ENCODE results near the gene NAA40.

NAA40 gene

DNA sequence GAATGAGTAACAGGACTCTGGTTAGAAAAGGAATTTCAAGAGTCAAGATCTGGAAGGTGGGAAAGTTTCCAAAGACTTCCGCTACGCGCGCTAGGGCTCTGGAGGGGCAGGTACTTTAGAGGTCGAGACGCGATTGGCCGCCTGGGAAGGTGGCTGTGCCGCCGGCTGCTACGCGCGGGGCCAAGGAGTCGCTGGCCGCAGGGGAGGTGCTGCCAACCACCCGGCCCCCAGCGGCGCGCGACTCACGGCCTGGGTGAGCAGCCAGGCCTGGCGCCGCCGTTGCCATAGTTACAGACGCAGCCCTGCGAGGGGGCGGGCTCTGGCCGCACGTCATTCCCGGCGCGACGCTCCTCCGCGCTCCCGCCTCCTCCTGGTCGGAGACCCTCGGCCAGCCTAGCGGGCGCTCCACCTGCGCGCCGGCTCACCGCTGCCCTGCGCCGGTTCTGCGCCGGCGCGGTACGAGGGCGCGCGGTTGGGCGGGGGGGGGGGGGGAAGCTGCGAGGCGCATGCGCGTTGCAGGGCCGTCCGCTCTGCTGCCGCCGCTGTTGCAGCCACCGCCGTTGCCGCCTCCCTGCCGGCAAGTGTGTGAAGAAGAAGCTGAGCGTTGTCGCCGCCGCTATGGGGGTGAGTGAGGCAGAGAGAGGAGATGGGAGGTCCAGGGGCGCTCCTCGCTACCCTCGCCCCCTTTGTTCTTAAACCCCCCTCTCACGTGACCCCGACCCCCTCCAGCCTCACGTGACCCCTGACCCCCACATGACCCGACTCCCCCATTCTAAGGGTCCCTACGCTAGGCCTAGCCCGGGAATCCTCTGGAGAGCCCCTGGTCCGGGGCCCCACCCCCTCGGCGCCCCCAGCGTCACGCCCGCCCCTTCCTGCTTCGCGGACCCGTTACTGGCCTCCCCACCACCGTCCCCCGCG is at the start of gene NAA40:
TSS of gene NAA40 (plus strand) at position 524 of the 918 bp plus-strand sequence. CDS start at position 619, 95 bp downstream.
- peak; percentile 93 for DNase-seq (ENCODE audit: low spot score)

DNA sequence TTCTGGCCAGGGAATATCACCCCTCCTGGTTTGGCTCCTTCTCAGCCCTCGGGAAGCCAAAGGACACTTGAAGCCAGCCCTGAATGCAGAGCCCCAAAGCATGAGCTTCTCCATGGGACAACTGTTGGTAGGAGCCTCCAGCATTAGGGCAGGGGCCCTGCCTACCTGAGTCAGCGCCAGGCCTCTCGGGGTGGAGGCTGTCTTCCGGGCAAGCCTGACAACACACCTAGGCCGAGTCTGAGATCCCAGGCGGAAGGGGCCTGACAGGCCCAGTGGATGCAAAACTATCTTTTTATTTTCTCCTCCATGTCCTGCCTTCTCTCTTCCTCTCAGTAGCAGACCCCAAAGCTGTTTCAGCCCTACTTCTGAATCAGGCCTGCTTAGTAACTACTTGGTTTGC is 49.5 kb upstream of the NAA40 start:
- no peak for DNase-seq (ENCODE audit: low spot score)

DNA sequence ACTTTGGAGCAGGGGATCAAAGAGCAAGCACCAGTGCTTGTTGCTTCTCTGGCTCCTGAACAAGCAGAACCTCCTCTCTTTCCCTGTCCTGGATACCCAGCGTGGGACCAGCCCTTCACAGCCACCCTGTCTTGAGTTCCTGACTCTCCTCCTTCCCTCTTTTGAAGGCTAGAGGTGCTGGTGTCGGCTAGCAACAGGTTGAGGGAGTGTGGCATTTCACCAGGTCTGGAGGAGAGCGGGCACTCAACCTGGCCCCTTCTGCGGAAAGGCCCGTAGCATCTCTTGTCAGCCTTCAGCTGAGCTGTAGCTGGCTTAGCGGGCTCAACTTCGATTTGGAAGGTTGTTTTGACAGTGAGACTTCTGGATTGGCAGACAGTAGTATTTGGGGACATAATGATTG is 48.4 kb upstream of the NAA40 start:
- no peak for DNase-seq (ENCODE audit: low spot score)

DNA sequence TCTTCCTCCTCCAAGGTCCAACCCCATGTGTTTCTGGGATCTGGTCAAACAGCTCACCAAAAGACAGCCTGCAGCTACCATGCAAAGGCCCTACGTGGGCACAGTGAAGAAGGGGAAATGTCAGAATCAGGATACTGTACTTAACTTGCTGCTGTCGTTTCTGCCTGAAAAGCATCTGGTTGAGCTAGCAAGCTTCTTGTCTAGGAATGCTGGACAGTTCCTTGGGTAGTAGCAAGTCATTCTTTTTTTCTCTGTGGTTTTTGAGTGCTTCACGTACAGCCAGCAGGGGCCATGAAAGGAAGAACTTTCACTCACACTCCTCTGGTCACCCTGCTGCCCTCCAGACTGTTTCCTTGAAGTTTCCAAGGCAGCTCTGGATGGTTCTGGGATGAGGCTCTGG is 46.6 kb upstream of the NAA40 start:
- no peak for DNase-seq (ENCODE audit: low spot score)

DNA sequence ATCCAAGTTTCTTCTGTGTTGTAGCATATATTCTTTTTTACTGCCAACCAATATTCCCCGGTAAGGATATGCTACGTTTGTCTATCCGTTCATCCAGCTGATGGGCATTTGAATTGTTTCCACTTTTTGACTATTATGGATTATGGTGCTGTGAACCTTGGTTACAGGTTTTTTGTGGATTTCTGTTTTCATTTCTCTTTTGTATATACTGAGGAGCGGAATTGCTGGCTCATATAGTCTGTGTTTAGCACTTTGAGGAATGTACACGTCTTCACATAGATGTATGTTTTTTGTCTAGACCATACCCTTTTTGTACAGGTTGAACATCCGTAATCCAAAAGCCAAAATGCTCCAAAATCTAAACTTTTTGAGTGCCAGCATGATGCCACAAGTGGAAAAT is 45.4 kb upstream of the NAA40 start:
- DNase-seq (ENCODE audit: low spot score) = no peak

DNA sequence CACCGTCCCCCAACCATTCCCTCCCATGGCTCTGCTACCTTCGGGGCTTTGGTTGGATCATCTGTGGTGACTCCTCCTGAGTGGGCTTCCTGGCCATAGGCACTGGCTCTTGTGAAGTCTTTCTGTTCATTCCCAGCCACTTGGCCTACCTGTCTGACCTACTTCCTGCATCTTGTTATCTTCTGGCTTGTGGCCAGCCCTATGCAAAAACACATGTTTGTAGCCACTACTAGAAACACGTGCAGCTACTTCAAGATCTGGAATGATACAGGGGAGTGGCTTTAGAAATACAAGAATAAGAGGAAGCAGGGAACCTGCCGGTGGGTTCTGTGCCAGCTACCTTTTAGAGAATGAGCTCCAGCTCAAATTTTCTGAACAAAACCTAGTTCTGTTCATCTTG is 42.7 kb upstream of the NAA40 start:
- no peak for DNase-seq (ENCODE audit: low spot score)

DNA sequence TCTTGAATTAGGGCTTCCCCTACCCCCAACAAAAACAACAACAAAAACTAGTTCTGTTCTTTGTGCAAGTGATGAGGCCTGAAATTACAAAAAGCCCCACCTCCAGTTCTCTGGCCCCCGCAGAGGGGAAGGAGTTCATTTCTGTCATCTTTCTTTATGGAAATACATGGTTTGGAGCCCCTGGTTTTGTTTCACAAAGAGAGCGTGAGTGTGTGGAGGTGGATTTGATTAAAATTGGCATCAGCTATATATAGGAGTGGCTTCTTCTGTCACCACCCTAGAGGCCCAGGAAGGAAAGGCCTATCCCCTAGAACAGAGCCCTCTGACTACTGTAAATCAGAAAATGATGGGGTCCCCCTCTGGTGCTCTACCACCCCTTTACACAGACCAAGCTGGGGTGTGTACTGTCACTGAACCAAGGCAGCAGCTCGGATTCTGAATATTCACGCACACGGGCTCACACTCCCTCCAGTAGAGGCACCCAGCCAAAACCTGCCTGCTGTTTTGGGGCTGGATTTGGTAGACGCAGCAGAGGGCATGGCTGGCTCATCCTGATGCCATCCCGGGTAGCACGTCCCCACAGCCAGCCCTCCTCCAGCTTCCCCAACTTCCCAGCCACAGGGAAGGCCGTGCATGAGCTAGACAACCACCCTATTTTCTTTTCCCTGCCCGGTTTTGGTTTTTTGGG is 41.2 kb upstream of the NAA40 start:
- no peak for DNase-seq (ENCODE audit: low spot score)

DNA sequence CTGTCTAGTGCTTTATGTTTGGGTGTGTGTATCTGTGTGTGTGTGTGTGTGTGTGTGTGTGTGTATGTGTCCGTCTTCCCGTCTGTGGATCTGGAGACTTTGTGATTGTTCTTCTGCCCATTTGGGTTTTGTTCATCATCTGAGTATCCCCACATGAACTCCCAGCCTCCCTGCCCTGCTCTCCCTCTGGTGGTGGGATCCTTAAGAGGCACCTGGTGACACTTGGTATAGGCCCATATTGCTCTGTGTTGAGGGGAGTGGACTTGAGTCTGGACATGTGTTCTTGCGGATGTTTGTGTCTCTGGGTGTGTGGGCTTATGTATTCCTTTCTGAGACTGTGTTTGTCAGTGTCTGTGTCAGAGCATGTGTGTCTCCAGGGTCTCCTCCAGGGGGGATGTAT is 37.1 kb upstream of the NAA40 start:
- no peak for DNase-seq (ENCODE audit: low spot score)

DNA sequence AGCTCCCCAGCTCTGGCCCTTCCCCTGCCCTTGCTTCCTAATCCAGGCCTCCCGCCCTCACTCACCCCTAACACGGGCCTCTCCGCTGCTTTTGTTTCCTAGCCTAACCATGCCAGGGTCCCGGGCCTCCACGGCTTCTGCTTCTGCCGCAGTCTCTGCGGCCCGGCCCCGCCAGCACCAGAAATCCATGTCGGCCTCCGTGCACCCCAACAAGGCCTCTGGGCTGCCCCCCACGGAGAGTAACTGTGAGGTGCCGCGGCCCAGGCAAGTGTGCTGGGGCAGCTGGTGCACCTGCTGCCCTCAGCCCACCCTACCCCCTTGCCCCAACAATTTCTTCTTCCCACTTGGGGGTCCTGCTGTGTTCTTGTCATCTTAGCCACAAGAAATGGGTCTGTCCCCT is 34.9 kb upstream of the NAA40 start:
- DNase-seq (ENCODE audit: low spot score) = no peak

DNA sequence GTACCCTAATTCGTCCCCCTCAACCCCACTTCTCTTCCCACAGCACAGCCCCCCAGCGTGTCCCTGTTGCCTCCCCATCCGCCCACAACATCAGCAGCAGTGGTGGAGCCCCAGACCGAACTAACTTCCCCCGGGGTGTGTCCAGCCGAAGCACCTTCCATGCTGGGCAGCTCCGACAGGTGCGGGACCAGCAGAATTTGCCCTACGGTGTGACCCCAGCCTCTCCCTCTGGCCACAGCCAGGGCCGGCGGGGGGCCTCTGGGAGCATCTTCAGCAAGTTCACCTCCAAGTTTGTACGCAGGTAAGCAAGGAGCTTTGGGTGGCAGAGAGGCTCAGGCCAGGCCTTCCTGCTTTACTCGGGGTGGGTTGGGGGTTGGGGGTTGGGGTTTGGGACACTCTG is 34.1 kb upstream of the NAA40 start:
- DNase-seq (ENCODE audit: low spot score) = no peak

DNA sequence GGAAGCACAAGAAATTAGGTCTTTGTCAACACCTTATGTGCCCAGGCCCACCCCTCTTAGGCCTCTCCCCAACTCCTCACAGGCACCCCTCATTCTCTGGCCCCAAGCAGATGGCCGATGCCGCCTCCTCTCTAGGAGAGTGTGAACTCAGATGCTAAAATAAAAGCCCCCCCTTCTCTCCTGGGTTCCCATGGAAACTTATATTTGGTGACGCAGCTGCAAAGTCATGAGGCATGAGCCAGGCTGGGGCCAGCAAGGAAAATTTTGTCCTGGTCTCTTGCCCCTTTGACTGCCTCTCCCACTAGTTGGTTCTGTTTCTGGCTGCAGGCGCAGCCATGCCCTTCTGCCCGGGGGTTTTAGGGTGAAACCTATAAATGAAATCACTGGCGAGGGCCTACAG is 33.6 kb upstream of the NAA40 start:
- DNase-seq (ENCODE audit: low spot score) = no peak

DNA sequence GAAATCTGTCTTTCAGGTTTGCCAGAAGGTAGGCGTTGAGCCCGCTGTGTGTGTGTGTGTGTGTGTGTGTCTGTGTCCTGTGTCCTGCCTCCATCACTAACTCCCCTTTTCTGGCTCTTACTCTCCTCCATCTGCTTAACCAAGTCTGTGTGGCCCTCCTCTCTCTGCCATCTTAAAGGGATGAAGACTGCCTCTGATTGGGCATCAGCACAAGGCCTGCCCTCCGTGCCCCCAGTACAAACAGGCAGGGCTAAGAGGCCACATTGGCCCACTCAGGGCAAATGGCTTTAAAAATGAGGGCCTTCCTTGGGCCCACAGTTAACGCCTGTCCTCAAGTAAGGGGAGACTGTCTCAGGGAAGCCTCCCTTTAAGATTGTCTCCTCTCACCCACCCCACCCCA is 32.7 kb upstream of the NAA40 start:
- no peak for DNase-seq (ENCODE audit: low spot score)

DNA sequence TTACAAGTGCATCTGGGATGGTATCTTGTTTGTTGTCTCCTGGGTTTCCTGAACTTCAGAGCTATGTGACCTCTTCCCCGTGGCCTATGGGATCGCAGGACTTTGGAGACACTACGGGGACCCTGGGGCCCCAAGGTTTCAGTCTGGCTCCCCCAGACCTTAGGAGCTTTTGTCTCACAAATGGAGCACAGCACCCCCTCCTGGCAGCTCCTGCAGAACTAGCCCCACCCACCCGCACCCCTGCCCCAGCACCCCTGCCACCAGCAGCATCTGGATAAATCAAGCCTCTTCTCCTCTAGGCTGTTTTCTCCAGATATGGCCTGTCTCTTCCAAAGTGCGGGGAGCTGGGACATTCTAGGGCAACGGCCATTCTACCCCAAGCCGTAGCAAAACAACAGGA is 32.2 kb upstream of the NAA40 start:
- peak; percentile 54 for DNase-seq (ENCODE audit: low spot score)

DNA sequence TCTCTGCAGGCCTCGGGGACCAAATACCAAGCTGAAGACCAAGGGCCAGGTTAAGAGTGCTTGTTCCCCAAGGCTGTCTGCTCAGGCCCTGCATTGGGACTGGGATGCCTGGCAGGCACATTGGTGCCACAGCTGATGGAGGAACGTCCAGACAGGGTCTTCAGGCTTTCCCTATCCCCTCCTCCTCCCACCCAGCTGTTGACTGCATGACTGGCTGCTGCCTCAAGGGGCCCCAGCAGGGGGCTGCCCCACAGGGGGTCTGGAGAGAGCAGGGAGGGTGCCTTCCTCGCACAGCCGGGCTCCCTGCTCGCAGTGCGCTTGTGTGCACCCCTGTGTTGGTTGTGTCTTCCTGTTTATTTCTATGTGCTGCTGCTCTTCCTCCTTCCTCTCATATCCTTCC is 31.7 kb upstream of the NAA40 start:
- no peak for DNase-seq (ENCODE audit: low spot score)

DNA sequence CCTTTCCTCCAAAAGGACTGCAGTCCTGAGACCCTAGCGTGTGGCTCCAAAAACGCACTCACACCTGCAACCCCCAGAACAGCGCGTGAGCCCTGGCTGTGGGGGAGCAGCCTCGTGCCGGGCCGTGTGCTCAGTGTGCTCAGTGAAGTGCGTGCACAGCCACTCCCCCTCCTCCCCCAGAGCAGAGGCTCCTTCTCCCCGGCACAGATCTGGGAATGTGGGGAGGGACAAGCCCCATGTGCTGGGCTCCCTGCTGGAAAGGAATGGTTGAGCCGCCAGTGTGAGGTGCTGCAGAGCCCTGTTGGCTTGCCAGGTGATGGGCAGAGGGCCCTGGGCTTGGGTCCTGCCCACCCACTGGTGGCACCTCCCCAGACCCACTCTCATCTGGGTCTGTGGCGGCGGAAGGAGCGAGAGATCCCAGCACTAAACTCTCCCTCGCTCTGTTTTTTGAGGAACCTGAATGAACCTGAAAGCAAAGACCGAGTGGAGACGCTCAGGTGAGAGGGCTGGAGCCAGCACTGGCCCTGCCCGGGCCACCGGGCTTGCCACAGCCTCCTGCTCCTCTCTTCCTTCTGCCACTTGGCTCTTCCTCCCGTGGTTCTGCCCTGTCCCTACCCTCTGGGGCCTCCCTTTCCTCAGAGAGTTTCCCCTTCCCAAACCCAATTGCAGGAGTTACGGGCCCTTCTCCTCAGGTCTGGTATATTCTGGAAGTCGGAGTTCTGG is 30.8 kb upstream of the NAA40 start:
- DNase-seq (ENCODE audit: low spot score) = no peak

DNA sequence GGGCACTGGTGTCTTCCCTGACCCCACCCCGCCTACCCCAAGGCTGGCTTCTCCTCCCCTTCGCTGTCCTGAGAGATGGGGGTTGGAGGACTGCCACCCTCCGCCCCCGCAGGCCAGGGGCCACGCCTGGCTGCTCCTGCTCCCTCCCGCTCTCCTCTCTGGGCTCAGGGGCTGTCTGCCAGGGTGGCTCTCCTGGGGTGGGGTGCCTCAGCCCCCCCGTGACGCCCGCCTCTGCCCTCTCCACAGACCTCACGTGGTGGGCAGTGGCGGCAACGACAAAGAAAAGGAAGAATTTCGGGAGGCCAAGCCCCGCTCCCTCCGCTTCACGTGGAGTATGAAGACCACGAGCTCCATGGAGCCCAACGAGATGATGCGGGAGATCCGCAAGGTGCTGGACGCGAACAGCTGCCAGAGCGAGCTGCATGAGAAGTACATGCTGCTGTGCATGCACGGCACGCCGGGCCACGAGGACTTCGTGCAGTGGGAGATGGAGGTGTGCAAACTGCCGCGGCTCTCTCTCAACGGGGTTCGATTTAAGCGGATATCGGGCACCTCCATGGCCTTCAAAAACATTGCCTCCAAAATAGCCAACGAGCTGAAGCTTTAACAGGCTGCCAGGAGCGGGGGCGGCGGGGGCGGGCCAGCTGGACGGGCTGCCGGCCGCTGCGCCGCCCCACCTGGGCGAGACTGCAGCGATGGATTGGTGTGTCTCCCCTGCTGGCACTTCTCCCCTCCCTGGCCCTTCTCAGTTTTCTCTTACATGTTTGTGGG is 30.0 kb upstream of the NAA40 start:
- no peak for DNase-seq (ENCODE audit: low spot score)

DNA sequence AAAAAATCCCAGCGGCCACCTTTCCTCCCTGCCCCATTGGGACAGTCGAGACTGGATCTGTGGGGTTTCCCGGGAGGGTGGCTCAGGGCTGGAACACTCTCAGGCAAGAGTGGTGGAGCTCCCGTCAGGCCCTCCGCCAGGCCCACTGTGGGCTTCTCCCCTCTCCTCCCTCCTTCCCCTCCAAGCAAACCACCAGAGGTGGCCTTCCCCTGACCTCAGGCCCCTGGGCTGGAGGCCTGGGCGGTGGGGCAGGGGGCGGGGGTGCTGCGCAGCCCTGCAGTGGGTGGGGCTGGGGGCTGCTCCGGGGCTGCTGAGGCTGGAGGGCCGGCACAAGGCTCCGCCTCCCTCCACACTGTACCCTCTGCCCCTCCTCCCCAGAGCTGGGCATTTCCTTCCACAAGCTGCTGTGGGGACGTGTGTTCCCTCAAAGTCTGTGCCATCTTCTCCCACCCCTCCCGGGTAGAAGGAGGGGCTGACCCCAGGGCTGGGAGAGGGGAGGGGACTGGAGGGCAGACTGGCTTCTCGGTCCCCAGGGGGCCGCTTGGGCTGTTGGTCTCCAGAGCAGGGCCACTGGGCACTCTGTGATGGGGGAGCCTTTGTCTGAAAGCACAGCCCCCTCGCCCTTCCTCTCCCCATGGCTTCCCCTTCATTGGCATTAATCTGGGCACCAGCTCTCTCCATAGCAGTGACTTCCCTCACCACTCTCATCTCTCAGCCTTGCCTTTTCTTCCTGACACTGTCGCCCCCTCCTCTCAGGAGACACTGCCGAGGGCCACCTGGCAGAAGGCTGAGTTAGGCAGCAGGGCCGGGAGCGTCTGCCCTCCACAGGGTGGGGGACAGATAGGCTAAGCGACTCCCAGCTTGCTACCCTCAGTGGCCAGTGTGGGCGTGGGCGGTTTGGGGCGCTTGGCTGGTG is 29.0 kb upstream of the NAA40 start:
- DNase-seq (ENCODE audit: low spot score) = no peak

DNA sequence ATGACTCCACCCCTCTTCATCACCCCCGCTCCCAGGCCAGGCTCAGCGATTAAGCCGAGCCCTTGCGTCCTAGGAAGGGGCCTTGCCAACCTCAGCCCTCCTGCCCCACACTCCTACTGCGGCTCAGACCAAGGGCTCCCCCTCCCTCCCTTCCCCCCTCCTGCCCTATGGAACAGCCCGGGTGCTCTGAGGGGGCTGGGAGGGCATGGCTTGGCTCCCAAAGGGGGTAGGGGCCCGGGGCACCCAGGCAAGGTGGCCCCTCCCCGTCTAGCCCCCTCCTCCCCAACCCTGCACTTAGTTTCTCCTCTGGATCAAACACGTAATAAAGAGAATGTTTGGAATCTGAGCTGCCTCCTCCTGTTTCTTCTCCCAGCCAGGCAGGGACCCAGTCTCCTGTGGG is 28.1 kb upstream of the NAA40 start:
- DNase-seq (ENCODE audit: low spot score) = no peak

DNA sequence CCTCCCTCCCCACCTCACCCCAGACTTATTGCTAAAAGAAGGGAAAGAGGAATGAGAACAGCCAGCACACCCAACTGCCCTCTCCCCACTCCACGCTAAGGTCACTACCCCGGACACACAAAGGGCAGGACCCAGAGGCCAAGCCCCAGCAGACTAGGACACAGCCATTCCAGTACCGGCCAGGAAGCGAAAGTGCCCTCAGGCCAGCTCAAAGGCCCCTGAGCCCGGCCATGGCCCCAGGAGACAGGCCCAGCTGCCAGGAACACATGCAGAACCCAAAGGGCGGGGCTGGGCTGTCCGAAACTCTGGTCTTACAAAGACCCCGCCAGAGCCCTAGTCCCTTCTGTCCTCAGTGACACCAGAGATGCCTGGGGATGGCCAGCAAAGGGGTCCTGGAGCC is 27.4 kb upstream of the NAA40 start:
- no peak for DNase-seq (ENCODE audit: low spot score)

DNA sequence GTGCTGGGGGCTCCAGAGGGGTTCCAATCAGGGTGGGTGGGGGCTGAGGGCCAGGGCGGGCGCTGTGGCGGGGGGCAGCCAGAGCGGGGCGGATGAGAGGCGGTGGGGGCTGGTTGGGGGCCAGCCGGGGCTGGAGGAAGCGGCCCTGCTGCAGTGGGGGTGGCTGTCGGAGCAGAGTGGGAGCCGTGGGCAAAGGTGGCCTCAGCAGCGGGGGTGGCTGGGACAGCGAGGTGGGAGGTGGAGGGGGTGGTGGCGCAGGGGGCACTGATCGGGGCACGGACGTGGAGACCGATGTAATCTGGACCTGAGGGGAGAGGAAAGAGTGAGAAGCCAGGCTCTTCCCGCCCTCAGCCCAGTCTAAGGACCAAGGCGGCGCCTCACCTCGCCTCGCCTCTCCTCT is 26.9 kb upstream of the NAA40 start:
- DNase-seq (ENCODE audit: low spot score) = no peak

DNA sequence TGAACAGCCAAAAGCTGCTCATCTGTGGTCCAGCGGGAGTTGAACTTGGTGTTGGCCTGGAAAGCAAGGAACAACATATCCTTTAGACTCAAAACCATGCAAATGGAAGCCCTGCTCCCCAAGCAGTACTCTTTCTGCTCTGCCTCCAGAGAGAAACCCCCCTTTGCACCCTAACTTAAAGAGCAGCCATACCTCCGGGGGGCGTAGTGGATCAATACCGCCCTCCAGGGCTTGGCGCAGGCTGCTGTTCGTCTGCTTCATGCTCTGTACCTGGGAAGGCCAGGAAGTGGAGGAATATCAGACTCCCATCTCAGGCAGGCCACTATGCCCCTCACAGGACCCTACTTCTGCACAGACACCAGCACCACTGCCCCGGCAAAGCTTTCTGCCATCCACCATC is 26.1 kb upstream of the NAA40 start:
- DNase-seq (ENCODE audit: low spot score) = no peak
